GM18868 (cell line): ENCODE data around the gene ACOXL.
"Not testable (repeated sequence)": the region's sequence is repeated elsewhere in the genome, so short reads cannot be mapped to it uniquely, and the experiment has no call there.

ENCODE experiments used
- ATAC-seq: cut with Tn5 transposase; IDR thresholded peaks from one replicate; pipeline ENCODE4 v1.9.1; 2021; ENCODE audit warnings: mild to moderate bottlenecking, moderate library complexity; ENCODE audit not compliant: unreplicated experiment

ACOXL gene

GRCh38 chr2:110958346-110959119, 226.2 kb downstream of the ACOXL start:
- no peak for ATAC-seq

- ATAC-seq, result no peak
Observed at GRCh38 chr2:110959198-110959597, 226.8 kb downstream of the ACOXL start.

GRCh38 chr2:110960281-110960680, 227.9 kb downstream of the ACOXL start:
- no peak for ATAC-seq

- ATAC-seq, result no peak
Observed at GRCh38 chr2:110960954-110961353, 228.6 kb downstream of the ACOXL start.

GRCh38 chr2:110961643-110962042, 229.3 kb downstream of the ACOXL start:
- ATAC-seq, result not testable (repeated sequence)

- no peak for ATAC-seq
Observed at GRCh38 chr2:110969696-110970095, 237.3 kb downstream of the ACOXL start.

- no peak for ATAC-seq
Observed at GRCh38 chr2:110970201-110970600, 237.8 kb downstream of the ACOXL start.

- ATAC-seq, result no peak
Observed at GRCh38 chr2:110971811-110972210, 239.4 kb downstream of the ACOXL start.

GRCh38 chr2:110973262-110973661, 240.9 kb downstream of the ACOXL start:
- ATAC-seq, result no peak

GRCh38 chr2:110977403-110977802, 245.0 kb downstream of the ACOXL start:
- no peak for ATAC-seq

- no peak for ATAC-seq
Observed at GRCh38 chr2:110978148-110978547, 245.8 kb downstream of the ACOXL start.

GRCh38 chr2:110978756-110979470, 246.5 kb downstream of the ACOXL start:
- no peak for ATAC-seq

GRCh38 chr2:110979471-110980338, 247.3 kb downstream of the ACOXL start:
- ATAC-seq, result no peak

- no peak for ATAC-seq
Observed at GRCh38 chr2:110980339-110981062, 248.1 kb downstream of the ACOXL start.

- no peak for ATAC-seq
Observed at GRCh38 chr2:110983133-110983532, 250.8 kb downstream of the ACOXL start.

- no peak for ATAC-seq
Observed at GRCh38 chr2:110984694-110985490, 252.5 kb downstream of the ACOXL start.

GRCh38 chr2:110990440-110990839, 258.1 kb downstream of the ACOXL start:
- no peak for ATAC-seq

- ATAC-seq, result no peak
Observed at GRCh38 chr2:110991911-110992310, 259.5 kb downstream of the ACOXL start.

- no peak for ATAC-seq
Observed at GRCh38 chr2:110992886-110993285, 260.5 kb downstream of the ACOXL start.
